ENCODE results near the gene COASY.

COASY gene

DNA sequence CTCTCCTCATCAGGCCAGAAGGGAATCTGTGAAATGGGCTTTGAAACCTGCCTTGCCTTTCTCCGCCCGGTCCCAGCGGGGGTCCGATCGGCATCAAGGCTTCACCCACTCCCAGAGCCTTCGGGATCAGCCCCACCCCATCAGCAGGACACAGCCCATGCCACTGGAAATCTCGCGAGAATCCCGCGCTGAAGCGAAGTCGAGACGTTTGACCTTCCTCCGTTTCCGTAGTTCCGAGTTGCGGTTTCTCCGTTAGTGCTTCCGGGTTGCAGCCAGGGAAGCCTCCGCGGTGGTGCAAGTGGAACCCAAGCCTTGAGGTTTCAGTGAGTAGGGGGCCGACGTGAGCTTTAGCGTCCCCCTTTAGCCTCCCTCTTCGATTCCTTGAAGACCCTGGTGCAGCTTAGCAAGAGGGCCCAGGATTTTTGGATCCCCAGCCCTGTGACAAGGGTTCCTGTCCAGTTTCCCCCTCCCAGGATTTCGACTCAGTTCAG, at the start of gene COASY:
Gene COASY, plus strand, starts transcription at position 252 of the 491 bp plus-strand sequence. CDS start 475 bp downstream, outside the sequence.
- DNase-seq = peak; percentile 90

DNA sequence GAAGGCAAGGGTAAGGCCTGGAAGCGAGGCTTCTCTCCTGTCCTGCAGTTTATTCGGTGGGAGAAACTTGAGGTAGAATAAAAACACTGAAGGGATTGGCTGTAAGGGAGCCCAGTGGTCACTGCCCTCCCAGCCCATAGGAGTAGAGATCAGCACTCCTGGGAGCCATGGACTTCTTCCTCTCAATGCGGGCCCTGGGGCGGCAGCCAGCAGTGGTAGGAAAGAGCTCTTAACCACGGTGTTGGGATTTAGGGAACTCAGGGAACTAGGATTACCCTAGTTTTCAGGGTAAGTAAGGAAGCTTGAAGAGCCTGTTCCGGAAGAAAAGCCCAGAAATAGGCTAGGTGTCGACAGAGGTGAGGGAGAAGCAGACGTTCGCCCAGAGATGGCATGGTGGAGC, 49.7 kb upstream of the COASY start:
- no peak for DNase-seq

DNA sequence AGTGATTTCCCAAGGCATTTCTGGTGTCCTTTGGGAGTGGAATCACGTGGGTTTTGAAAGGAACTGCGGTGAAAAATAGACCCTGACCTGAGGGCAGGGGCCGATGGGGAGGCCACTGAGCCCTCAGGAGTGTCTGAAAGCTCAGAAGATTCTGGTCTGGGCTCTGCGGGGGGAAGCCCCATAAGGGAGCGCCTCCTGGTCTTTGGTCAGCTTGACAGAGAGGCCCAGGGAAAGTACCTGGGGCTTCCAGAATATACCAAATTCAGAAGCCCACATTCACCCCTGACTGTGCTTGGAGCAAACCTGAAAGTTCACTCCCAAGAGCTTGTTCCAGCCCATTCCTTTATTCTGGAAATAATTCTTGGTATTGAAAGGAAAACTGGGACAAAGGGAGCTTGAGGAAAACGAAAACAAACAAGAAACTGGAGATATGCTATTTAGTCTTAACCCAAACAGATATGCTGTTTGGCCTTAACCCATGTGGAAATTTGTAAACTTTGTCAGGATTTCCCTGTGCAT, 49.2 kb upstream of the COASY start:
- DNase-seq = no peak

DNA sequence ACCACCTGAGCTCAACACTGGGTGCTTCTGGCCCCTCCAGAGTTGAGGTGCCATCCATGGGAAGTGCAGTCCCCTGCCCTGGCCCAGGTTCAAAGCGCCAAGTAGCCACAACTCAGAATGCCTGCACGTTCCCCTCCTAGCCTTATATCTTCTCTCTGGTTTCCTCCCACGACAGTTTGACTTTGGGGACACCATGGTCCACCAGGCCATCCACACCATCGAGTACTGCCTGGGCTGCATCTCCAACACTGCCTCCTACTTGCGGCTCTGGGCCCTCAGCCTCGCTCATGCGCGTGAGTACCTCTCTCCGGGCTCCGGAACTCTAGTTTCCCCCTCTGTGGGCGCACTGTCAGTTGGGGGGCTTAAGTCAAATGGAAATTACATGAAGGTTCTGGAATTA, 48.3 kb upstream of the COASY start:
- DNase-seq = no peak

DNA sequence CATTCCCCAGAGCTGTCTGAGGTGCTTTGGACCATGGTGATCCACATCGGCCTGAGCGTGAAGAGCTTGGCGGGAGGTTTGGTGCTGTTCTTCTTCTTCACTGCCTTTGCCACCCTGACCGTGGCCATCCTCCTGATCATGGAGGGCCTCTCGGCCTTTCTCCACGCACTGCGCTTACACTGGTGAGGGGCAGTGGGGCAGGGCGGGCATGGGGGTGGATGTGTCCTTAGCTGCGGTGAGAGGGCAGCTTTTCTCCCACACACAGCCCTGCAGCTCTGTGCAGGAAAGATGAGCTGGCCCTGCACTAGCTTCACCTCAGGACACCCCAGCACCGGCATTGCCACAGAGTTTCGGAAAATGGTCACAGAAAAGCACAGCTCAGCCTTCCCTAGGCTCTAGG, 47.7 kb upstream of the COASY start:
- no peak for DNase-seq

DNA sequence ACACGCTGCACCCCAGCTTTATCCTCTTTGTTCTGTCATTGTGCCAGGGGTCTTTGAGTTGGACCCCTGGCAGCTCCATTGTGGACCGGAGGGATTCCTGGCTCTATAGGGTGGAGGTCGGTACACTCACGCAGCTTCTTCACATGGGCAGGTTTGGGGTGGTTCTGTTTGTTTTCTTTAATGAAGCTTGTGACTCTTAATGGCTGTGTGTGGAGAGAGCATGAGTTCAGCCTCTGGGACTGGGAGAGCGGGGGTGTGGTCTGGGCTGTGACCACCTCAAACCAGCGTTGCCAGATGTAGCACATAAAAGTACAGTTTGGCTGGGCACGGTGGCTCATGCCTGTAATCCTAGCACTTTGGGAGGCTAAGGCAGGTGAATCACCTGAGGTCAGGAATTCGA, 47.1 kb upstream of the COASY start:
- DNase-seq = no peak

DNA sequence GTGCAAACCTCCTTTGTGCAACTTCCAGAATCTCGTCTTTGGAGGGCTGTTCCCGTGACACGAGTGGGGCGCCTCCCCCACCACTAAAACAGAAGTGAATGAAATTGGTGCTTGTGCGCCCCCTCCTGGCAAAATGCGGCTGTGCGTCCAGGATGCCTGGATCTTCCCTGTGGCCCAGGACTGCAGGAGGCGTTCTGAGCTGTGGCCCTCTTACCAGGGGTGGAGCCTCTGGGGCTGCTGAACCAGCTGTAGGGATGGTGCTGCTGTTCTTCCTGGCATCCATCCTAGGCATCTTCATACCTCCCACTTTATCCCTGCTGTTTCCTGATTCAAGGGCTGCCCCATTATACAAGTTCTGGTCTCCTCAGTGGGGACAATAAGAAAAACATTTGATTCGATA, 44.4 kb upstream of the COASY start:
- peak; percentile 84 for DNase-seq

DNA sequence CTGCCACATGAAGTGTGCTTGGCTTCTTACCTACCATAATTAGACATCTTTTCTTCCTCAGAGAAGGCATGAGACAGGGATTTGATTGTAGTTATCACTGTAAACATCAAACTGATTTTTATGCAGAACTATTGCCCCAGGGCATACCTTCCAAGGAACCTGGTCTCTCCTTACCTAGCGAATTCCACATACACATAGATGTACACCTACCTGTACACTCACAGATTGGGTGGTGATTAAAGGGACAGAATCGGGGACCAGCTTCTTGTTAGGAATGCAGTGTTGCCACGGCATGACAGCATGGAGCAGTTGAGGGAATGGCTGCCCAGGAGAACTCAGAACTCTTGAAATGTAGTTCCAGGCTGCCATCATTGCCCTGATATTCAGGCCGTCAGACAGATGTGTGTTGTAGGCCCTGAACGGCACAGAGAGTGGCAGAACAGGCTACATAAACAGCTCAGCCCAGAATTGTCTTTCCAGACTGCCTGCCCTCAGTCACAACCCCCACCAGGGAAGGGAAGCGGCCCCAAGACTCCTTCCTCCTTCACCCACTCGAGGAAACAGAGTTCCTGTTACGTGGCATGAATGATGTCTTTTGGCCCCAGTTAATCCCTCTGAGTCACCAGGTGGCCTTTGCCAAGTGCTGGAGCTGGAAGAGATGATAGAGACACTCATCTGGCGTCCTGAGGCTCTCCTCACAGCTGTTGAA, 43.7 kb upstream of the COASY start:
- no peak for DNase-seq

DNA sequence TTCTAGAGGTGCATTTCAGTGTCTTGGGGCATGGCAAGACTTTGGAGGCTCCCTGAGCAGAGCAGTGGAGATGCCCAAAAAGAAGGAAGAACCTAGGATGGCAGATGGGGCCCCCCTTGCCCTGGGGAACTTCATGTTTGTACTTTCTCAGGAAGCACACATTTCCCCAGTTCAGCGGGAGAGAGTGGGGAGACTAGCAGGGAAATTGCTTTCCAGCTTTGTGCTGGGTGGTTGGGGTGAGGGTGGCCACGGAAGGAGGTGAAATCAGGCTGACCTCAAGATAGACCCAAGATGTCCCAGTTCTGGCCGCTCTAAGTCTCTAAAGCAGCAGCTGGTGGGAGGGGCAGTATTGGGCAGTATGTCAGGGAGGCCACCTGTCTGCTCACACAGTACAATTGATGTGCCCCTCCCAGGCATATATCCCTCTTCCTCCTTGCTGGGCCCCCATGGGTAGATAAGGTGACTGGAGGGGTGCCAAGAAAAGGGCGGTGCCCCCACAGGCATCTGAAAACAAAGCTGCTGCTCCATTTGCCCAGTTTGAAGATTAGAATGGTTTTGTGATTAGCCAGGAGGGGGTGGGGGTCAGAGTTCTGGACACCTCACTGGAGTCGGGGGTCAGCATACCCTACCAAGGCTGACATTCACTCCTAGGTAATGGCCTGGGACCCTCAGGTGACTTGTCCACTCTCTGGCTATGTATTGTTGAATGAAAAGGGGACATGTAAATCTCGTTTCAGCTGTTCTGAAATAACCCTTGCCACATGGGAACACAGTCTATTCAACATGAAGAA, 43.0 kb upstream of the COASY start:
- no peak for DNase-seq

DNA sequence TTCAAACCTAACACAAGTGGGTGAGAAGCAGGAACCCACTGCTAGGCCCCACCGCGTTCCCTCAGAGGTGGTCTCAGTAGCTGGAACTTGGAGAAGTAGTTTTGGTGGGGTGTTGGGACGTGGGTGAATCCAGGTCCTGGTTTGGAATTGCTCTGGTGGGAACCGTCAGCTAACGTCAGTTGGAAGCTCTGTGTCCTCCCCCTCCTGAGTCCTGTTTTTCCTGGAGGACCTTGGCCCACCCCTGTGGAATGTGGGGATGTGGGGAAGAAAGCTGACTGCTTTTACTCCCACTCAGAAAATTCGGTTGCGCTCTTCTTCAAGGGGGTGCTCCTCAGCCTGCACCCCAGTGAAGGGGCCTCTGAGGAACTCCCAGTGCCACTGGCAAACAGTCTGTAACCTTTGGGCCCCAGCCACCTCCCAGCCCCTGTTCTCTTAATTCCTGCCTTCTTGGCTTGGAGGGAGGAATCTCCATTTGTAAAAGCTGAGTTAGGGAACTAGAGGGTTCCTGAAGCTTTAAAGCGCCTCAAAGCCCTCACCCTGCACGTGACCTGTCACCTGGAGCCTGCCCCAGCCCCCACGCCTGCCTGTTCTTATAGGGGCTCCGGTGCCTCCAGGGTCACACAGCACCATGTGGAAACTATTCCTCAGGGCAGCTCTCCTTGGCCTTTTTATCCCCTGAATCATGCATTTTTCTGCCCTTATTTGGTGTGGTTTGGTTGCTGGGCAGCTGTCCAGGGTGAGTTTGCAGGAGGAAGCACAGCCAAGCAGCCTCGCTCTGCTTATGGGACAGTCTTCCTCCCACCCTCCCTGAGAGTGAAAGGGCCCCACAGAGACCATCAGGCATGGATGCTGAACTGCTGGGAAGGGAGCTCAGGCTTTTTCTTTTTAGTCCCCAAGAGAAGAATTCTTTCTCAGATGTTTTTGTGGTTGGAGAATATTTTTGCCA, 42.1 kb upstream of the COASY start:
- DNase-seq = no peak

DNA sequence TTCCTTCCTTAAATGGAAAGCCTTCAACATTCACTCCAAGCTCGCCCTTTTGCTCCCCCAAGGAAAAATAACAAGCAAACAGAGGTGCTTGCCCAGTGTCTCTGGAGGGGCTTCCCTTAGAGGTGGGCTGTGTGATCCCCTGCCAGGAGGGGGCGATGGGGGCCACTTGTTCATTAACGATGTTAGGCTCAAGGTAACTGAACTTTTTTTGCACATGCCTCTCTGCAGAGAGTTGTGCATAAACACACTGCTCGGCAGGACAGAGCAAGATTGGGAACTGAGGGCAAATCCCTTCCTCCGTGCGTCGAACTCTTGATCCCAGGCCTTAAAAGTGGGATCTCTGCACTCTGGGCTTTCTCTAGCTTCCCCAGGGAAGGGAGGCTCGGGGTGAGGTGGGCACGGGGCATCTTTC, 41.4 kb upstream of the COASY start:
- peak; percentile 49 for DNase-seq

DNA sequence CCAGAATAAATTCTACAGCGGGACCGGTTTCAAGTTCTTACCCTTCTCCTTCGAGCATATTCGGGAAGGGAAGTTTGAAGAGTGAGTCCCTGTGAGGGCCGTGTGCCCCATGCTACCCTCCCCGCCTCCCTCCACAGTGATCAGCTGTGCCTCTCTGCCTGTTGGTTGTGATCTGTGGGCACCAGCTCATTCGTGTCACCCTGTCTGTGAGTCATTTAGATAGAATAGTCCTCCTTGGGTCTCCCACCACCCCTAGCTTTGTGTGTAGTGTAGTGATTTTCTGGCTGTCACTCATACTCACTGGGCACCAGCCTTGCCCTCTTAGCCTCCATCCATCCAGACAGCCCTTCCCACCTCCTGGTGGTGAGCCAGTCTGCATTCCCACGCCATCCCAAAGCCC, 40.9 kb upstream of the COASY start:
- no peak for DNase-seq

DNA sequence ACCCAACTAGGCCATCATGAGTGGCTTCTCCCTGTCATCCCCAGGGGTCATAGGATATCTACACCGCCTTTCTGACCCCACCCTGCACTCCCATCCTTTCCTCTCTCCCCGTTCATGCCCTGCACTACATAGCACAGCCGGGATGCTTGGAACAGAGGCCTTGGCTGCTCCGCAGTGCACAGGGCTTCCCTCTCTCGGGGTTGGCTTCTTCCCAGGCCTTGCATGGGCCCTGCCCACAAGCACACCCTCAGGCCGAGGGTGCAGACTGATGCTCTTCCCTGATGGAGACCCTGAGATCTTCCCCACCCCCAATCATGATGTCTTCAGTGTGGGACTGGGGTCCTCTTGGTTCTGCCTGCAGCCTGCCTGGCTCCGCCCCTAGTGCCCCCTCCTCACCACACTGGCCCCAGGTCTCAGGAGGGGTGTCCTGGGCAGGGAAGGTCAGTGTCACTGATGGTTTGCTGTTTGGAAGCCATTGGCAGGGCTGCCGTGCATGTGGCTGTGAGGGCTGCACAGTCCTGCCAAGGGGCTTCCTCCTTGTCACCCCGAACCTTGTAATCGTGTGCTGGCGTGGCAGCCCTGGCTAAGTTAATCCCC, 40.2 kb upstream of the COASY start:
- DNase-seq = no peak

DNA sequence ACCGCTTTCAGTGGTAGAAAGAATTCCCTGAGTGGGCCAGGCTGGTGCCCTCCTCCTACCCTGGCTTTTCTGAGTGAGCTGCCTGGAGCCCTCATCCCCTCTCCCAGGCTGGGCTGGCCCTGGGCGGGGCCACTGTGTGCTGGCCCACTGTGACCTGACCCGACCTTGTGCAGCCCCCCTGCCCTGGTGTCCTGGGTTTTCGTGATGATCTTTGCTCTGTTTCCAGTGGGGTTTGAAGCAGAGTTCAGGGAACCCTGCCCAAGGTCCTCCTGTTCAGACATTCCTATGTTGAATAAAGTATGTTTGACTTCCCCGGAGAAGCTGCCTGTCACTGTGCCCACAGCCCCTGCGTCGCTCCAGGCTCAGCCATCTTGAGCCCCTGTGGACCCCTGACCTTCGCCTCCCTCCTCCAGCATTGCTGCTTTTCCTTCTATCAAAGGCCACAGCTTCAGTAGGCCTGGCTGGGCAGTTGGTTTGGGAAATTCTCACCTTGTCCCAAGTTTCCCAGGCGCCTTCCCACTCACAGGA, 39.6 kb upstream of the COASY start:
- DNase-seq = no peak

DNA sequence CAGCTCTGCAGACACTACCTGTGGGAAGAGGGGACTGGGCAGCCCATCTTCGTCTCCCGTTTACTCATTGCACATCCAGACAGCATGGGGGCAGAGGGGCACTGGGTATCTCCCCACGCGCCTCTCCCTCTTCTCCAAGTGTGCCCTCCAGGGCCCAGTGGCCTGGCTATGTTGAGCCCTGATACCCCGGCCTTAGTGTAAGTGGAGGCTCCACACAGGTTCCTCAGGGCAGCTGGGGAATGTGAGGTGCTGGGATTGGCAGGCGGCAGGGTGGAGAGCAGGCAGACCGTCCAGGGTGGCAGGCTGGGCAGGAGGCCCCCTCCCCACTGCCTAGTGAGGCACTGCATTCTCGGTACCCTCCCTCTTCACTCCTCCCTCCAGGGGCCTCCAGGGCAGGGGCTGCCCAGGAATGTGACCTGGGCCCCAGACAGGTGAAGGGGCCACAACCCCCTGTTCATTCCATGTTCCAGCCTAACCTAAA, 39.1 kb upstream of the COASY start:
- no peak for DNase-seq

DNA sequence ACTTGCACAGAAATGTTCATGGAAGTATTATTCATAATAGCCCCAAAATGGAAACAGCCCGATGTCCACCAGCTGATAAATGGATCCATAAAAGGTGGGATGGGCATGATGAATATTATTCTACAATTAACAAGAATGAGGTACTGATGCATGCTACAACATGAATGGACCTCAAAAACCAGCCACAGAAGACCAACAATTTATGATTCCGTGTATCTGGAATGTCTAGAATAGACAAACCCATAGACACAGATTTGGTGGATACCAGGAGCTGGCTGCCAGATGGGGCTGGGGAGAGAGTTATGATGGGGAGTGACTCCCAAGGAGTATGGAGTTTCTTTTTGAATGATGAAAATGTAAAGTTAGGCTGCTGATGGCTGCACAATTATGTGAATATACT, 36.7 kb upstream of the COASY start:
- no peak for DNase-seq

DNA sequence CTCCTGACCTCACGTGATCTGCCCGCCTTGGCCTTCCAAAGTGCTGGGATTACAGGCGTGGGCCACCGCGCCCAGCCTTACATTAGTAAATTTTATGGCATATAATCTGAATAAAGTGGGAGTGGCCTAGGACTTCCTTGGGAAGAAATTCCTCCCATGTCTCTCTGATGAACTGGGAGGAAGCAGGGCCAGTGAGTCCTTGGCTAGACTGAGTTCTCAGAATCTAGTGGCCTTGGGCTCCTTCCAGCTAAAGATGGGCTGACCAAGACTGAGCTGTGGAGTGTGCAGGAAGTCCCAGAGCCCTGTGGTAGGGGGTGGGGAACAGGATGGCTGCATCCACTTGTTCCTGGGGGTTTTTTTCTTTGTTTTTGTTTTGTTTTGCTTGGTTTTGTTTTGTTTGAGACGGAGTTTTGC, 35.9 kb upstream of the COASY start:
- DNase-seq = no peak

DNA sequence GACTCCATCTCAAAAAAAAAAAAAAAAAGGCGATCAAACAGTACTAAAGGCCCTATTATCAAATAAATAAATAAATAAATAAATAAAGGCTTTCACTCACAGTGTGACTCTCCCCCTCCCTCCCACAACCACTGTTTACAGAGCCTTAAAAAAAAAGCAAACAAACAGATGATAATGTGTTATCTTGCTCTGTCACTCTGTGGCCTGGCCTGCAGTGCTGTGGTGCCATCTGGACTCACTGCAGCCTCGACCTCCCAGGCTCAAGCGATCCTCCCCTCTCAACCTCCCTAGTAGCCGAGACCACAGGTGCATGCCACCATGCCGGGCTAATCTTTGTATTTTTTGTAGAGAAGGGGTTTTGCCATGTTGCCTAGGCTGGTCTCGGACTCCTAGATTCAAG, 34.0 kb upstream of the COASY start:
- no peak for DNase-seq

DNA sequence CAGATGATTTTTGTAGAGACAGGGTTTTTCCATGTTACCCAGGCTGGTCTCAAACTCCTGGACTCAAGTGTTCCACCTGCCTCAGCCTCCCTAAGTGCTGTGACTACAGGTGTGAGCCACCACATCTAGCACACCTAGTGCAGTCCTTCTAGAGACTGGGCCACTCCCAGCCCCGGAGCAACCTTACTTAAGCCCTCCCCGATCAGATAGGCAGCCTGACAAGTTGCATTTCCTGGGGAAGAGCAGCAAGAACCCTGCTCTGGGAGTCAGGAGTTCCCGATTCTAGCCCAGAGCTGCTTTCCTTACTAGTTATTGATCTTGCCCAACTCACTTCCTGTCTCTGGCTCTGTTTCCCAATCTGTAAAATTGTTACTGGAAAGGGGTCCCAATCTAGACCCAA, 32.9 kb upstream of the COASY start:
- no peak for DNase-seq

DNA sequence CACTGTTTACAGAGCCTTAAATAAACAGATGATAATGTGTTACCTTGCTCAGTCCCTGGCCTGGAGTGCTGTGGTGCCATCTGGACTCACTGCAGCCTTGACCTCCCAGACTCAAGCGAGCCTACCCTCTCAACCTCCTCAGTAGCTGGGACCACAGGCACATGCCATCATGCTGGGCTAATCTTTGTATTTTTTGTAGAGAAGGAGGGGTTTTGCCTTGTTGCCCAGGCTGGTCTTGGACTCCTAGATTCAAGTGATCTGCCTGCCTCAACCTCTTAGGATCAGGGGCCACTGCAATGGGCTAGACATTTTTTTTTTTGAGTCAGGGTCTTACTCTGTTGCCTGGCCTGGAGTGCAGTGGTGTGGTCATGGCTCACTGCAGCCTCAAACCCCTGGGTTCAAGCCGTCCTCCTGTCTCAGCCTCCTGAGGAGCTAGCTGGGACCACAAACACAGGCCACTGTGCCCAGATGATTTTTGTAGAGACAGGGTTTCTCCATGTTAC, 30.9 kb upstream of the COASY start:
- no peak for DNase-seq

DNA sequence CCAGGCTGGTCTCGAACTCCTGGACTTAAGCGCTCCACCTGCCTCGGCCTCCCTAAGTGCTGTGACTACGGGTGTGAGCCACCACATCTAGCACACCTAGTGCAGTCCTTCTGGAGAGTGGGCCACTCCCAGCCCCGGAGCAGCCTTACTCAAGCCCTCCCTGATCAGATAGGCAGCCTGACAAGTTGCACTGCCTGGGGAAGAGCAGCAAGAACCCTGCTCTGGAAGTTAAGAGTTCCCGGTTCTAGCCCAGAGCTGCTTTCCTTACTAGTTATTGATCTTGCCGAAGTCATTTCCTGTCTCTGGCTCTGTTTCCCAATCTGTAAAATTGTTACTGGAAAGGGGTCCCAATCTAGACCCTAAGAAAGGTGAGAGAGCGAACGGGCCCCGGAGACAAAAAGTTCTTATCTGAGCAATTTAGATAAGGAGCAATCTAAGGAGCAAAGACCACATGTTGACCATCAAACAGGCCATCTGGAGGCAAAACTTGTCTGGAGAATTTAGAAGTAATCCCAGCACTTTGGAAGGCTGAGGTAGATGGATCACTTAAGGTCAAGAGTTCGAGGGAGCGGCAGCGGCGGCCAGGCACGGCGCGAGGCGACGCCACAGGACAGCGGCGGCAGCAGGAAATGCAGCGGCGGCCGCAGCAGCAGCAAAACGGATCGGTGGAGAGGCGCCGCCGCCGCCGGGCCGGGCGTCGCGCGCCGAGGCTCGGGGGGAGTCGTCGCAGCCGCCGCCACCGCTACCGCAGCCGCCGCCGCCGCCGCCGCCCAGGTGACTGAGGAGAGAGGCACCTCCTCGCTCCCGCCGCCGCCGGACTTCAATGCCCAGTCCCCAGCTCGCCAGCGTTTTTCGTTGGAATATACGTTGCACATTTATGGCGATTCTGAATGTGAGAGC, 30.2 kb upstream of the COASY start:
- peak; percentile 41 for DNase-seq

Measured in activated gamma-delta T cell treated with Interleukin-2 at 50 U/mL for 16 hours (primary cell).